OCI-LY7 (cell line): Measurements from ENCODE around the gene PCNT.

Experiments
- CTCF ChIP-seq: fragments of 200-600 bp; sonication (generic); conservative IDR thresholded peaks from 2 replicates; pipeline ENCODE4 v1.5.1; 2014; ENCODE audit warnings: mild to moderate bottlenecking, antibody characterized with exemption, low read length, moderate library complexity, mixed read lengths
- EZH2phosphoT487 ChIP-seq: fragments of 200-600 bp; sonication (generic); IDR thresholded peaks from 2 replicates; pipeline ENCODE4 v1.6.1; 2018; ENCODE audit warnings: low read depth, borderline replicate concordance, mild to moderate bottlenecking, mixed run types, antibody characterized with exemption, low read length, moderate library complexity, mixed read lengths

GRCh38 chr21:46346296-46347202, 22.6 kb downstream of the PCNT start:
- TF ChIP-seq CTCF = no peak
- TF ChIP-seq EZH2phosphoT487 = no peak
